ENCODE measurements around the gene KRT6A. TPM values are rescaled to one million over a fixed set of nuclear protein-coding genes. Genes with fewer than 3 reads are reported as not detected.

The KRT6A gene
- total RNA-seq, 3 donors from 2014 or later (not counting 1 experiment from before 2014, with no cell fraction given), result not detected

- 94% methylated on average over 3 of the region's 3 CpGs for WGBS (ENCODE audit: insufficient coverage)
- peaks cover 22 to 25% of the 10 kb centered on the region in 2 donors for H3K27me3 Mint-ChIP-seq (ENCODE audit: low read depth in 2 of 2)
- DNase-seq (no peak), ATAC-seq (no peak)
- no peak overlapping the region for H3K4me3 Mint-ChIP-seq
- no peak overlapping the region for H3K27ac Mint-ChIP-seq
- peaks cover 11 to 24% of the 10 kb centered on the region in 2 donors for H3K4me1 Mint-ChIP-seq
- H3K4me1 ChIP-seq (ENCODE audit: control insufficient read depth, insufficient read depth, low read length), result no peaks in the 10 kb centered on the region
- no peak overlapping the region for H3K27ac ChIP-seq (ENCODE audit: low read length)
- H3K36me3 ChIP-seq (ENCODE audit: control insufficient read depth, insufficient read depth, low read length), result no peaks in the 10 kb centered on the region
- no peak for TF ChIP-seq CTCF (IDR thresholded peaks at IDR 0.05)
- no peak overlapping the region for H3K4me3 ChIP-seq (ENCODE audit: low read length)
- H3K27me3 ChIP-seq (ENCODE audit: control insufficient read depth, insufficient read depth, low read length), result peaks cover 3% of the 10 kb centered on the region
- intact Hi-C loops (cut with micrococcal nuclease), result no loop called here
- no peaks in the 10 kb centered on the region for H3K9me3 ChIP-seq (ENCODE audit: control insufficient read depth, insufficient read depth, low read length)
- no peaks in the 10 kb centered on the region for H3K36me3 Mint-ChIP-seq
- H3K9me3 Mint-ChIP-seq, result no peaks in the 10 kb centered on the region
Measured at GRCh38 chr12:52443966-52444365, 49.1 kb downstream of the KRT6A start.

- 43% methylated on average over 5 of the region's 6 CpGs for WGBS (ENCODE audit: insufficient coverage)
Measured at GRCh38 chr12:52442600-52443061, 50.4 kb downstream of the KRT6A start.

GRCh38 chr12:52441320-52441911, 51.6 kb downstream of the KRT6A start:
- H3K36me3 Mint-ChIP-seq, result no peaks in the 10 kb centered on the region
- H3K27ac ChIP-seq (ENCODE audit: low read length), result no peak overlapping the region
- no peak overlapping the region for H3K4me3 ChIP-seq (ENCODE audit: low read length)
- WGBS (ENCODE audit: insufficient coverage), result 74% methylated on average over 9 of the region's 9 CpGs
- DNase-seq, result no peak
- no peak for TF ChIP-seq CTCF (IDR thresholded peaks at IDR 0.05)
- H3K4me1 Mint-ChIP-seq, result peaks cover 4 to 5% of the 10 kb centered on the region in 2 donors
- ATAC-seq, result no peak
- H3K27ac Mint-ChIP-seq, result no peak overlapping the region
- no peak overlapping the region for H3K4me3 Mint-ChIP-seq
- H3K9me3 Mint-ChIP-seq, result no peaks in the 10 kb centered on the region
- H3K36me3 ChIP-seq (ENCODE audit: control insufficient read depth, insufficient read depth, low read length), result no peaks in the 10 kb centered on the region
- no peaks in the 10 kb centered on the region for H3K9me3 ChIP-seq (ENCODE audit: control insufficient read depth, insufficient read depth, low read length)
- no peaks in the 10 kb centered on the region for H3K4me1 ChIP-seq (ENCODE audit: control insufficient read depth, insufficient read depth, low read length)
- peaks cover 30 to 31% of the 10 kb centered on the region in 2 donors for H3K27me3 Mint-ChIP-seq (ENCODE audit: low read depth in 2 of 2)
- intact Hi-C loops (cut with micrococcal nuclease), result no loop called here
- peaks cover 3% of the 10 kb centered on the region for H3K27me3 ChIP-seq (ENCODE audit: control insufficient read depth, insufficient read depth, low read length)

More at GRCh38 chr12:52442600-52443061, 50.4 kb downstream of the KRT6A start:
- Histone ChIP-seq H3K9me3 (ENCODE audit: control insufficient read depth, insufficient read depth, low read length) (no peaks in the 10 kb centered on the region), H3K27me3 (ENCODE audit: control insufficient read depth, insufficient read depth, low read length) (peaks cover 3% of the 10 kb centered on the region), H3K4me3 (ENCODE audit: low read length) (no peak overlapping the region), H3K36me3 (ENCODE audit: control insufficient read depth, insufficient read depth, low read length) (no peaks in the 10 kb centered on the region), H3K27ac (ENCODE audit: low read length) (no peak overlapping the region), H3K4me1 (ENCODE audit: control insufficient read depth, insufficient read depth, low read length) (no peaks in the 10 kb centered on the region)
- Mint-ChIP-seq H3K4me3 (no peak overlapping the region), H3K9me3 (no peaks in the 10 kb centered on the region), H3K27me3 (ENCODE audit: low read depth in 2 of 2) (peaks cover 20 to 22% of the 10 kb centered on the region in 2 donors), H3K4me1 (peaks cover 11 to 15% of the 10 kb centered on the region in 2 donors), H3K36me3 (no peaks in the 10 kb centered on the region), H3K27ac (no peak overlapping the region)
- ATAC-seq (no peak), DNase-seq (no peak)
- intact Hi-C loops (cut with micrococcal nuclease), result no loop called here
- no peak for TF ChIP-seq CTCF (IDR thresholded peaks at IDR 0.05)

Measured in natural killer cell (primary cell).